Gastrocnemius medialis (tissue), 4 donors: ENCODE data around the gene EEIG1. TPM values are rescaled to one million over a fixed set of nuclear protein-coding genes. Genes with fewer than 3 reads are reported as not detected.

ENCODE experiments used
- ATAC-seq, 2 donors: fragments of 150-250 bp; one replicate each; pipeline ENCODE4 v1.9.1; 2016
- DNase-seq, 2 donors: peaks; one replicate each; pipeline ENCODE4 v3.0.0-alpha.2; 2019
- H3K27ac ChIP-seq, 4 donors: fragments of 200-600 bp; sonication (generic); 1 replicate in 1 of 4; 2 replicates in 3 of 4; pipeline ENCODE4 v1.5.1; 2016 to 2018; ENCODE audit warnings: mild to moderate bottlenecking in 2 of 4, moderate library complexity in 1 of 4
- H3K27me3 ChIP-seq, 3 donors: fragments of 200-600 bp; sonication (generic) in 2 of 3; 1 replicate in 1 of 3; 2 replicates in 2 of 3; pipeline versions ENCODE4 v1.5.1 to v1.6.0; 2016 to 2019; ENCODE audit warnings: mild to moderate bottlenecking in 1 of 3, moderate library complexity in 1 of 3
- H3K36me3 ChIP-seq, 2 donors: fragments of 200-600 bp; sonication (generic) in 1 of 2; one replicate each; pipeline ENCODE4 v1.5.1; 2017 to 2018
- H3K4me1 ChIP-seq, 2 donors: fragments of 200-600 bp; sonication (generic) in 1 of 2; one replicate each; pipeline ENCODE4 v1.5.1; 2016 to 2017; ENCODE audit warnings: mild to moderate bottlenecking in 2 of 2
- H3K4me3 ChIP-seq, 4 donors: fragments of 200-600 bp; sonication (generic) in 3 of 4; 1 replicate in 1 of 4; 2 replicates in 3 of 4; pipeline ENCODE4 v1.5.1; 2016 to 2019; ENCODE audit warnings: mild to moderate bottlenecking in 2 of 4
- H3K9me3 ChIP-seq, 3 donors: fragments of 200-600 bp; sonication (generic) in 2 of 3; 1 replicate in 1 of 3; 2 replicates in 2 of 3; pipeline ENCODE4 v1.5.1; 2016 to 2019
- CTCF ChIP-seq, 5 experiments: fragments of 450-650 bp in 3 of 5; fragments of 200-600 bp in 2 of 5; sonication (generic) in 2 of 5; IDR thresholded peaks in 4 of 5; conservative IDR thresholded peaks in 1 of 5; 1 replicate in 4 of 5; 2 replicates in 1 of 5; pipeline ENCODE4 v1.5.1; 2016 to 2019; ENCODE audit warnings: antibody characterized with exemption in 5 of 5, mild to moderate bottlenecking in 3 of 5, moderate library complexity in 3 of 5
- POLR2A ChIP-seq, 2 donors: fragments of 450-650 bp; IDR thresholded peaks; one replicate each; pipeline ENCODE4 v1.6.1; 2017; ENCODE audit warnings: antibody characterized with exemption in 2 of 2, mild to moderate bottlenecking in 2 of 2, moderate library complexity in 2 of 2
- in situ Hi-C, 4 donors: fragments of 200-750 bp; cut with MboI; loops; one replicate each; pipeline versions ENCODE4 v1.15.0 to v1.8.0; 2017; ENCODE audit warnings: low sequenced_read_pairs in 4 of 4
- intact Hi-C: fragments of 100-400 bp; cut with DNase I; formaldehyde crosslinking; loops from one replicate; pipeline ENCODE4 v1.15.1; 2023; ENCODE audit warnings: low total_unique reads
- total RNA-seq, 4 donors: library from RNA; depleted of rRNA; stranded (reverse); fragments of >200 nt; gene quantifications; one replicate each; pipeline versions ENCODE4 v1.1.0 to v1.2.3, GENCODE V29; 2016

Gene EEIG1
- total RNA-seq, 4 donors from 2014 or later: 1.8 to 4.5 (median 2.8) TPM

GRCh38 chr9:127990554-127990953, 9.8 kb upstream of the EEIG1 start:
- in situ Hi-C loops: no loop called here
- Histone ChIP-seq H3K4me3 (no peak overlapping the region), H3K36me3 (no peaks in the 10 kb centered on the region), H3K4me1 (peaks cover 14 to 25% of the 10 kb centered on the region in 2 donors), H3K27me3 (no peaks in the 10 kb centered on the region), H3K27ac (no peak overlapping the region), H3K9me3 (no peaks in the 10 kb centered on the region)
- DNase-seq (no peak), ATAC-seq (no peak)
- intact Hi-C loops: loop anchor here (5.0 kb wide), 1 partner anchor 47 kb away; no protein-coding TSS in a partner anchor
- TF ChIP-seq CTCF (IDR thresholded peaks at IDR 0.05 in 4 of 5, conservative IDR thresholded peaks at IDR 0.05 in 1 of 5): no peak
- no peak for TF ChIP-seq POLR2A (IDR thresholded peaks at IDR 0.05)

- peak overlapping the region; percentile 22 to 82 (median 46) for H3K27ac ChIP-seq
- H3K4me3 ChIP-seq: no peak overlapping the region
- H3K27me3 ChIP-seq: no peaks in the 10 kb centered on the region
- no peaks in the 10 kb centered on the region for H3K9me3 ChIP-seq
- no peak for ATAC-seq
- H3K4me1 ChIP-seq: peaks cover 14 to 25% of the 10 kb centered on the region in 2 donors
- H3K36me3 ChIP-seq: no peaks in the 10 kb centered on the region
- DNase-seq: no peak
- TF ChIP-seq POLR2A (IDR thresholded peaks at IDR 0.05): no peak
- no peak for TF ChIP-seq CTCF (IDR thresholded peaks at IDR 0.05 in 4 of 5, conservative IDR thresholded peaks at IDR 0.05 in 1 of 5)
- intact Hi-C loops (loop anchor here (5.0 kb wide), 1 partner anchor 63 kb away; no protein-coding TSS in a partner anchor), in situ Hi-C loops (no loop called here)
Measured at GRCh38 chr9:127989094-127989493, 8.3 kb upstream of the EEIG1 start.

GRCh38 chr9:127987103-127987614, 6.4 kb upstream of the EEIG1 start:
- DNase-seq: peak; percentile 89 to 95
- in situ Hi-C loops (no loop called here), intact Hi-C loops (loop anchor here (5.0 kb wide), 1 partner anchor 65 kb away; no protein-coding TSS in a partner anchor)
- no peaks in the 10 kb centered on the region for H3K9me3 ChIP-seq
- H3K27me3 ChIP-seq: no peaks in the 10 kb centered on the region
- H3K27ac ChIP-seq: peak overlapping the region; percentile 76 to 83 (median 82)
- no peaks in the 10 kb centered on the region for H3K36me3 ChIP-seq
- no peak for TF ChIP-seq CTCF (IDR thresholded peaks at IDR 0.05 in 4 of 5, conservative IDR thresholded peaks at IDR 0.05 in 1 of 5)
- no peak for TF ChIP-seq POLR2A (IDR thresholded peaks at IDR 0.05)
- ATAC-seq: peak; percentile 92 to 96
- no peak overlapping the region for H3K4me3 ChIP-seq
- H3K4me1 ChIP-seq: peaks cover 14 to 25% of the 10 kb centered on the region in 2 donors

GRCh38 chr9:127985011-127985410, 4.2 kb upstream of the EEIG1 start:
- TF ChIP-seq POLR2A (IDR thresholded peaks at IDR 0.05) (no peak), CTCF (IDR thresholded peaks at IDR 0.05 in 4 of 5, conservative IDR thresholded peaks at IDR 0.05 in 1 of 5) (no peak)
- in situ Hi-C loops: no loop called here
- DNase-seq (no peak), ATAC-seq (no peak)
- Histone ChIP-seq H3K36me3 (no peaks in the 10 kb centered on the region), H3K4me1 (peaks cover 17 to 24% of the 10 kb centered on the region in 2 donors), H3K4me3 (no peak overlapping the region), H3K9me3 (no peaks in the 10 kb centered on the region), H3K27me3 (no peaks in the 10 kb centered on the region), H3K27ac (peak overlapping the region in 1 of 4 donors; percentile 15)
- intact Hi-C loops: loop anchor here (5.0 kb wide), 1 partner anchor 67 kb away; no protein-coding TSS in a partner anchor
